NCI-H187 (cell line): ENCODE data around the gene HCAR3.
"Not testable (repeated sequence)": the region's sequence is repeated elsewhere in the genome, so short reads cannot be mapped to it uniquely, and the experiment has no call there.

Source experiments
- DNase-seq, 2 experiments: peaks; one replicate each; lab custom pipeline; 2025; lab: John Stamatoyannopoulos, UW

Gene HCAR3

GRCh38 chr12:122716658-122717057 lies at the start of gene HCAR3:
TSS of gene HCAR3 (minus strand) at chr12:122716811. CDS start at chr12:122716737, 74 bp downstream.
- not testable (repeated sequence) for DNase-seq

- DNase-seq = no peak
These were observed 41.0 kb upstream of the HCAR3 start for GRCh38 chr12:122757568-122757967.

- DNase-seq = no peak
These were observed 38.2 kb upstream of the HCAR3 start for GRCh38 chr12:122754790-122755189.

GRCh38 chr12:122753319-122753650 lies 36.7 kb upstream of the HCAR3 start:
- DNase-seq = no peak

- DNase-seq = peak; percentile 98 to 99
These were observed 36.1 kb upstream of the HCAR3 start, which contains the start of gene DENR for GRCh38 chr12:122752464-122753318. TSS of gene DENR (plus strand) at chr12:122752824. CDS start at chr12:122753702, 878 bp downstream.

- DNase-seq = peak in 1 of 2 experiments; percentile 30
These were observed 34.3 kb upstream of the HCAR3 start for GRCh38 chr12:122750781-122751515.

- no peak for DNase-seq
These were observed 33.1 kb upstream of the HCAR3 start for GRCh38 chr12:122749569-122750332.

- DNase-seq = no peak
These were observed 30.9 kb upstream of the HCAR3 start for GRCh38 chr12:122747224-122748135.

- no peak for DNase-seq
These were observed 27.4 kb upstream of the HCAR3 start for GRCh38 chr12:122743895-122744525.

GRCh38 chr12:122740351-122740750 lies 23.7 kb upstream of the HCAR3 start:
- no peak for DNase-seq

- DNase-seq = no peak
These were observed 22.0 kb upstream of the HCAR3 start for GRCh38 chr12:122738571-122738970.

- no peak for DNase-seq
These were observed 16.0 kb upstream of the HCAR3 start for GRCh38 chr12:122732611-122733010.

GRCh38 chr12:122732170-122732569 lies 15.6 kb upstream of the HCAR3 start:
- no peak for DNase-seq

GRCh38 chr12:122730215-122731014 lies 13.8 kb upstream of the HCAR3 start, which contains the start of gene HCAR1:
TSS of gene HCAR1 (minus strand) at chr12:122730844. CDS start at chr12:122730339, 505 bp downstream.
- no peak for DNase-seq

- DNase-seq = no peak
These were observed 13.1 kb upstream of the HCAR3 start for GRCh38 chr12:122729583-122730214.

GRCh38 chr12:122726080-122726558 lies 9.5 kb upstream of the HCAR3 start:
- DNase-seq = no peak

- DNase-seq = no peak
These were observed 9.0 kb upstream of the HCAR3 start for GRCh38 chr12:122725452-122726079.

GRCh38 chr12:122724641-122725243 lies 8.1 kb upstream of the HCAR3 start:
- DNase-seq = no peak
